NCI-H2107 (cell line): ENCODE measurements around the gene SRP68.

Experiments
- DNase-seq: peaks from one replicate; lab custom pipeline; 2025; lab: John Stamatoyannopoulos, UW

The SRP68 gene

GRCh38 chr17:76072148-76072858 is at the start of gene SRP68:
Gene SRP68 (minus strand): TSS chr17:76072517. CDS start chr17:76072491, 26 bp downstream.
- DNase-seq = peak; percentile 66

GRCh38 chr17:76121932-76122430 is 49.7 kb upstream of the SRP68 start:
- no peak for DNase-seq

DNA sequence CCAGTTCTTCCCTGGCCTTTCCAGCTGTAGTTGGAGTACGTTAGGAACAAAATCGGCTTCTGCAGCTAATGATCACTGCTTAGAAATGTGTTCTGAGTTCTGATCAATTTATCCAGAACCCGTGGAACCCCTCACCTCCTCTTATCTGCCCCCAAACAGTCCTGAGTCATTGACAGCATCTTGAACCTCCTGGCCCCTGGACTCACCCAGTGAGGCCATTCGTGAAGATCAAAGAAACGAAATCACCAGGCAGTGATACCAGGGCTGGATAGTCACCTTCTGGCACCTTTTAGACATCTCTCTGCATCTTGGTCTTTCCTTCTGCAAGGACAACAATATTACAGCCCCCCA is 48.3 kb upstream of the SRP68 start:
- DNase-seq = no peak

DNA sequence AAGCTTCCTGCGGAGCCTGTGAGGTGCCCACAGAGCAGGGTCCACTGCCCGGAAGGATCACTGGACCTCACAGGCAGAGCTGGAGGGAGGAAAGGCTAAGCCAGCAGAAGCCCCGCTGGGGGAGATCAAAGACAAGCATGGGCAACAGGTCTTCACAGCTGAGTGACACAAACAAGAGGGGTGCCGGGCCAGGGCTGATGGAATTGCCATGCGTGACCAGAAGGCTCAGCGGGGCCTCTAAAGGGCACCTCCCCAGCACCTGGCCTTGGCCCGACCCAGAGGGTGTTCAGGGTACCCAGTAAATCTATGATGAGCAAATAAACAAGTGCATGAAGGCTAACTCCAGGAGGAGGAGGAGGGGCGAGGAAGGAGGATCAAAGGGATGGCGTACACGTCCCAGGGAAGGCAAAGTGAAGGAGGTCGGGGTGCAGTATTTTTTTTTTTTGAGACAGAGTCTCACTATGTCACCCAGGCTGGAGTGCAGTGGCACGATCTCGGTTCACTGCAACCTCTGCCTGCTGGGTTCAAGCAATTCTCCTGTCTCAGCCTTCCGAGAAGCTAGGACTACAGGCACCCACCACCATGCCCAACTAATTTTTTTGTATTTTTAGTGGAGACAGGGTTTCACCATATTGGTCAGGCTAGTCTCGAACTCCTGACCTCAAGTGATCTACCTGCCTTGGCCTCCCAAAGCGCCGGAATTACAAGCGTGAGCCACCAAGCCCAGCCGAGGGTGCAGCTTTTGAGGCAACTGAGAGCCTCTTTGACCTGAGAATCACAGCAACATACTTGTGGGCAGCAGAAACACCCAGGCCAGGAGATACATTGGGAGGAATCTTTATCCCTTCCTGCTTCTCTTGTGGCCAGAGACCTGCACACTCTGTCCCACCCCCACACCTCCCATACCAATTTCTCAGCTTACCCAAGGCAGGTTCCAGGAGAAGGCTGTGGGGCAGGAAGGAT is 47.4 kb upstream of the SRP68 start:
- DNase-seq = no peak

- DNase-seq = no peak
These were observed 42.9 kb upstream of the SRP68 start for GRCh38 chr17:76115138-76115754.

GRCh38 chr17:76111956-76112355 is 39.6 kb upstream of the SRP68 start:
- DNase-seq = no peak

- no peak for DNase-seq
These were observed 35.2 kb upstream of the SRP68 start for GRCh38 chr17:76107509-76107908.

DNA sequence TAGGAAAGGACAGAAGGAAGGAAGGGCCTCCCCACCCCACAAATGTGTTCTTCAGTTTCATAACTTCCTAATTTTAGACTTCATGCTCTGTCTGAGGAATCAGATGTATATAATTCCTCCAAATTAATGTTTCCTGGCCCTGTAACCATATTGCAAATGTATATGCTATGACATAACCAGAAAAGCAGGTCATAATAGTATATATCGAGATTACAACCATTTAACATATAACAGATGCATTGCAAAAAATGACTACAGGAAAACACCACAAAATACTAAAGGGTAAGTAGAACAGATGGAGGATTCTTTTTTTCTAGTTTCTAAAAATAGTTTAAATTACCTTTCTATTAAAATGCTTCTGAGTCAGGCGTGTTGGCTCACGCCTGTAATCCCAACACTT is 34.4 kb upstream of the SRP68 start:
- DNase-seq = no peak

DNA sequence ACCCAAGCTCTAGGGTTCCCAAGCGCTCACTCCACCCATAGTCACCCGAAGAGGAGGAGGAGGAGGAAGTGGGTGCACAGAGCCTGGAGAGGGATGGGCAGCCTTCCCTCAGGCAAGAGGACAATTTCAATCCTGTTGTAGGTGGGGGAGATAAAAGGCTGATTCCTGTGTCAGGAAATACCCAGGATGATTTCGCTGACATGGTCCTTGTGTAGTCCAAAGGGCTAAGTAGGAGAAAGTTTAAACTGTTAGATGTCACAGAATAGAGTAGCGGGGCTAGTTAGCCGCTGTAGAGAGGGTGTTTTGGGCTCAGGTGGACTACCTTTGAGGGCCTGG is 32.5 kb upstream of the SRP68 start:
- DNase-seq = no peak

- no peak for DNase-seq
These were observed 32.0 kb upstream of the SRP68 start for GRCh38 chr17:76104140-76104895.

- peak; percentile 83 for DNase-seq
These were observed 31.2 kb upstream of the SRP68 start, which contains the start of gene EXOC7 for GRCh38 chr17:76103274-76104139. Gene EXOC7 (minus strand): TSS chr17:76103787. CDS start chr17:76103692, 95 bp downstream.

- no peak for DNase-seq
These were observed 30.6 kb upstream of the SRP68 start for GRCh38 chr17:76102944-76103273.

DNA sequence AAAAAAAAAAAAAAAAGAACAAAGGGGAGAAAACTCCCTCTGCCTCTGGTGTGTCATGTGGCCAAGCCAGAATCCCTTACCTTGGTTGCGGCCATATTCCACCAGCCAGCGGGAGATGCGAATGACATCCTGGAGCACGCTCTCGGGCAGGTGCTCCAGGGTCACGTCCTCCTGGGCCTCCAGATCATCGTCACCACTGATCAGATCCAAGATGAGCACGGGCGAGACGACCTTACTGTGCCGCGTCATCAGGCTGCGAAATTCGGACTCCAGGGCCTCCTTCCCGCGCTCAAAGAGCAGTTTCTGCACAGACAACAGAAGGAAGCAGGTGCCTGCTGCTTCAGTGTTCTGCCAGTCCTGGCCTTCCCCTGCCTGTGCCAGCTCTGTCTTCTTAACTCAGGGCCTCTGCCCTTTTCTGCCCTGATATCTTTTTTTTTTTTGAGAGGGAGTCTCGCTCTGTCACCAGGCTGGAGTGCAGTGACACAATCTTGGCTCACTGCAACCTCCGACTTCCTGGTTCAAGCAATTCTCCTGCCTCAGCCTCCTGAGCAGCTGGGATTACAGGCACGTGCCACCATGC is 25.5 kb upstream of the SRP68 start:
- no peak for DNase-seq

- no peak for DNase-seq
These were observed 23.6 kb upstream of the SRP68 start for GRCh38 chr17:76095943-76096342.

- DNase-seq = no peak
These were observed 21.7 kb upstream of the SRP68 start for GRCh38 chr17:76094046-76094445.

DNA sequence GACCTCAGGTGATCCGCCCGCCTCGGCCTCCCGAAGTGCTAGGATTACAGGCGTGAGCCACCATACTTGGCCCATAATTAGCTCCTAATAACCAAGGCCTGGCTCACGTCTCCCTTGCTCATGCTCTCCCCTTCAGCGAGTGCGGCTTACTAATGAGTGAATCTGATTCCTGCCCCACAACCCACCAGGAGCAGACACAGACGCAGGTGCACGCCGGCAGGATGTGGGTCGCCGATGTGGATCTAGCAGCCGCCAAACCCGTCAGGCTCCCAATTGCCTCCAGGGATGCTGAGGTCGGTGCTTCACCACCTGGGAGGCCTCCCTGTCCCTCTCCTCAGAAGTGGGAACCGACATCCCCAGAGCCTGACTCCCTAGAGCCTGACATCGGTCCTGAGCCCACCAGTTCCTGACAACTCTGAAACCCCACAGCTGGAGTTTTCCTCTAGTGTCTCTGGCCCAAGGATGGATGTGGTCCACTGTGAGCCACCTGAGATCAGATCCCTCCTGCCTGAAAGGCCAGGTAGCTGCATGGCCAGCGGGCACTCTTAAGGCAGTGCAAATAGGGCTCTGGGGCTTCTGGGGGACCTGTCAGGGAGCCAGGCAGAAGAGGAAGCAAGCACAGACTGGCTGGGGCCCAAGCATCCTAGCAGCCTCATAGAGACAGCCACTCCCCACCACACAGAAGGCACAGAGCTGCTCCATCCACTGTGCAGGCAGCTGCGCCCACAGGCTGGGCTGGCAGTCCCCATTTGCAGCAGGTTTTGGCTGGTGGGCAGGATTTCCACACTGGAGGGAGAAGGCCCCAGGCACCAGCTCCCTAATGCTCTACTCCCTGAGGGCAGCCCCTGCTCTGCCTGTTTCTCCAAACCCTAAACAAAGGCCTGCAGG is 20.5 kb upstream of the SRP68 start:
- DNase-seq = no peak

- no peak for DNase-seq
These were observed 19.4 kb upstream of the SRP68 start for GRCh38 chr17:76091526-76092286.

GRCh38 chr17:76090517-76091129 is 18.3 kb upstream of the SRP68 start:
- no peak for DNase-seq
